NCI-H1092 treated with DMSO at 0.1 percent for 48 hours (cell line): ENCODE measurements around the gene ARRB1.
"Not testable (repeated sequence)": the region's sequence is repeated elsewhere in the genome, so short reads cannot be mapped to it uniquely, and the experiment has no call there.

ENCODE experiments used
- DNase-seq: peaks from one replicate; lab custom pipeline; 2025; lab: John Stamatoyannopoulos, UW

The ARRB1 gene

DNA sequence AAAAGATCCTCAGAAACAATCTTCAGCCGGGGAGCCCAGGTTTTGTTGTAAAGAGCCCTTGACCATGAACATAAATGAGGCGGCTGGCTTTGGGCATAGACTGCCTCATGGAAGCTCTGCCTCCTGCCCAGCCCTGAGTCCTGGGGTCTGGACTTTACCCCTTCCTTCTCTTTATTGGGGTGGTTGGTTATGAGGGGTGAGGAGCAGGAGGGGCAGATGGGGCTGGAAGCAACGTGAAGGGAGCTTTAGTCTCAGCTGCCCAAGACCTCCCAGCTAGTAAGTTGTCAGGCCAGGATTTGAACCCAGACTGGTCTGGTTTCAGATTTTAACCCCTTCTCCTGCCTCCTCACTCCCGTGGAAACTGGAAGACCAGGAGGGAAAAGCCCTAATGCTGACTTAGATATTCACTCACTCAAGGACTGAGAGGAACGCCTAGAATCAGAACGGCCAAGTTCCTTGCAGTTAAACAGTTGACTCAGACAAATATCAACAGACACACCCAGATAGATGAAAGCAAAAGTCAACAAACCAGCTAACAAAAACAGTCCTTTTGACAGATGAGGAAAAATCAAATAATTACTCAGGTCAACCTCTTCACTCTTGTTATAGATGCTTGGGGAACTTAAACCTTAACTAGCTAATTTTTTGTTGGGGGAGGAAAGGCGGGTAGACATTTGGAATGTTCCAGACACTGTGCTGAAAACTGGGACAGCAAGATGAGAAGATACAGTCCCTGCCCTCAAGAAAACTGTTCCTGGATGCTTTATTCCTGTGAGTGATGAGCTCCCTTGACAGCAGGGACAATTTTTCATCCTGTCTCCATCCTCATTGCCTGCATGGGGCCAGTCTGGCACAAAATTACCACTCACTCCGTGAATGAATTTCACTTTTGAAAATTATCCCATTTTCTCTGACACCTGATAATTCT is 20.8 kb upstream of the ARRB1 start:
- no peak for DNase-seq

DNA sequence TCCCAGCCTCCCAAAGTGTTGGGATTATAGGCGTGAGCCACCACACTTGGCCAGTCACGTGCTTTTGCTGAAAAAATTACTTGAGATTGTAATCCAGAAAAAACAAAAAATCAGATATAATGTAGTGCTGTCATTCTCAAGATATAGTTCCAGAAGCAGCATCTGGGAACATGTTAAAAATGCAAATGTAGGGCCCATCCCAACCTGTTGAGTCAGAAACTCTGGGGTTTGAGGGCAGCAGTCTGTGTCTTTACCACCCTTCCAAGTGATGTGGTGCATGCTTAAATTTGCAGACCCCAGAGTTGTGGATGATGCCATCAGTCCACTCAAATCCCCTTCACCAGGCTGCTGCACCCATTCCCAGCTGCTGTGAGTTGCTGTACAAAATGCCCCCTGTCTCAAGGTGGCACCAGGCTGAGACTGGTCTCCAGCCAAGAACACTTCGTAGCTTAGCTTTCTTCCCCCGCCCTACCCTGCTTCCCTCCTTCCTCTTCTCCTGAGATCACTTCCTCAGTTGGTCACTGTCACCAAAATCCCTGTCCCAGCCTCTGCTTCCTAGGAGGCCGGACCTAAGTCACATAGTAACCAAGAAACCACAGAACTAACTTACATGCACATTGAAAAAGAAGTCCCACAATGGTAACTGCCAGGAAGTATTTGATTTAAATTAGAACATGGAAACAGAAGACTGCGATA is 18.2 kb upstream of the ARRB1 start:
- no peak for DNase-seq

DNA sequence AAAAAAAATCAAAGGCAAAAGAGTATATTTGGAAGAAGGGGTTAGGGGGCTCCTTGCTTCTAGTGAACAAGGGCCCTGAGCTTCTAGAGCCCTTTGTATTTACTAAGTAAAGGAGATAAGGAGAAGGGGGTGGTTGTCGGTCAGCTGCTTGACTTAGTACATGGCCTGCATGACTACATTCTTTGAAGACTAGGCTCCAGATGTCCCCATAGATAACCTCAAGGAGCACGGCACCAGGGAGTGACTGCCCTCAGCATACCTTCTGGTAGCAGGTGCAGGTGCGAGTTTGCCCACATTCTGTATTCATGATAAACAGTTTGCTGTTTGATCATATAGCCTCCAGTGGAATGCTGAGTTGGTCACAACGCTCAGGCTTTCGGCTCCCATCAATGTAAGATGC is 15.4 kb upstream of the ARRB1 start:
- DNase-seq, result not testable (repeated sequence)

DNA sequence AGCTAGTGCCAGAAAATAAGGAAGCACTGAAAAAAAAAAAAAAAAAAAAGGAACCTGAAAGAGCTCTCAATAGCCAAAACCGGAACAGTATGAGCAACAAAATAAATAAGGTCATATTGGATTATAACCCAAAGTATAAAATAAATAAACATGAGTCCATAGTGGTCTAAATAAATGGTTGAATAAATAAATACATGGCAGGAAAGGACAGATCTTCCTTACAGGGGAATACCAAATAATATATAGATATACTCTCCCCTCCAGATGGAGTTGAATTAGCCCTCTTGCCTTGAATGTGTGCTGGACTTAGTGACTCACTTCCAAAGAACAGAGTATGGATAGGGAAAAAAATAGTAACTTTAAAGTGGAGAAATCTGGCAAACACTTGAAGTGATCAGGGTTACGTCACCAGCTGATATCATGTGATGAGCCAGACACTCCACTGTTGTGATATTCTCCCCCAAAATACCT is 14.3 kb upstream of the ARRB1 start:
- DNase-seq, result no peak

DNA sequence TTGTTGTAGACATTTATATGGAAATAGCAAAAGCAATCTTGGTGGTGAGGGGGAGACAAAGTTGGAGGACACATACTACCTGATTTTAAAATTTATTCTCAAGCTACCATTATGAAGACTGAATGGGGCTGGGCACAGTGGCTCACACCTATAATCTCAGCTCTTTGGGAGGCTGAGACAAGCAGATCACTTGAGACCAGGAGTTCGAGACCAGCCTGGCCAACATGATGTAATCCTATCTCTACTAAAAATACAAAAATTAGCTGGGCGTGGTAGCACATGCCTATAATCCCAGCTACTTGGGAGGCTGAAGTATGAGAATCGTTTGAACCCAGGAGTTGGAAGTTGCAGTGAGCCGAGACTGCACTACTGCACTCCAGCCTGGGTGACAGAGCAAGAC is 10.8 kb upstream of the ARRB1 start:
- DNase-seq, result not testable (repeated sequence)

DNA sequence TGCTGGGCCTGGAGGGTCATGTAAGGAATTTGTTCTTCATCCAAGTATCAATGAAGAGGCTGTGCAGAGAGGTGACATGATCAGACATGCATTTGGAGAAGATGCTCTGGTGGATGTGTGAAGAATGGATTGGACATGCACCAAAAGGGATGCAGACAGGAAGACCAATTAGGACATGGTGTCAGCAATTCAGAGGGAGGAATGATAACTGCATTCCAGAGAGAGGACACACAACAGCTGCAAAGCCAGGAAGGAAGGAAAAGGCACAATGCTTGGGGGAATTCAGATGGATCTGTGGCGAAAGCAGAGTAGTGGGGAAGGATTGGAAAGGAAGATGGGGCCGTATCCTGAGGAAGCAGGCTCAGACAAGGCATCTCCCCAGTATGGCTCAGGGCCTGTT is 5.2 kb upstream of the ARRB1 start:
- DNase-seq, result no peak

DNA sequence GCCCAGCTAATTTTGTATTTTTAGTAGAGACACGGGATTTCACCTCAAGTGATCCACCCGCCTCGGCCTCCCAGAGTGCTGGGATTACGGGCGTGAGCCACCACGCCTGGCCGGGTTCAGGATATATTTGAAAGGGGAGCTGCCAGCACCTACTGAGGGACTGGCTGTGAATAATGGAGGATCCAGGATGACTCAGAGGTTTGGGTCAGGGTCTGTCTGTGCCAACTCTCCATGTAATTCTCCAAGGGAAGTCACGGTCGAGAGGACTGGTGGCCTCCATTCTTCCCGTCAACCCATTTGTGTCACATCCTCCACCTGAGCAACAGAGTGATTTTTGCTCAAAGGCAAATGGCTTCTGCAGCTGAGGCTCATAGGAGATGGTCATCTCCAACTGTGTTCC is 3.6 kb upstream of the ARRB1 start:
- no peak for DNase-seq

DNA sequence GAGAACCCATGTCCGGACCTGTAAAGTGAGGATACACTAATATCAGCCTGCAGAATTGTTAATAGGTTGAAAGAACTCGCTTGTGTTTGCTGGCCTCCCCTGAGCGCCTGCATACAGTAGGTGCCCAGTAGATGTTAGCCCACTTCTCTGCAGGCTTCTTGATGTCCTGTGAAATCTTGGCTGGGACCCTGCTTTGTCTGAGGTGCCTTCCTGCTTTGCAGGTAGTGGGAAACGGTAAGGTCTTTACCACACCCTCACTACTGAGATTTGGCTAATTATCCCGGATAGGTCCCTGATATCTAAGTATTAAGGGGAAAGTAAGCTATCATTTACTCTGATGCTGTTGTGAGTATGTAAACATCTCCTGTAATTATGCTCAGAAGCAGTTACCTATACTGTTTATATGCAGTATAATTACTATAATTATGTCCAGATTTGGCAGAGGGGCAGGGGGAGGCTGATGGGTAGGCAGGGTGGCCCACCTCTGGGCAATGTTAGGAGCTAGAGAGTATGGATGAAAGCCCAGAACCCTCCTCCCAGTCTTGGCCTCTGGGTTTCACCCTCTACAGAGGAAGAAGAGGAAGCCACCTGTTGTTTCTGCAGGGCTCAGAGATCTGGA is 1.2 kb upstream of the ARRB1 start:
- no peak for DNase-seq

DNA sequence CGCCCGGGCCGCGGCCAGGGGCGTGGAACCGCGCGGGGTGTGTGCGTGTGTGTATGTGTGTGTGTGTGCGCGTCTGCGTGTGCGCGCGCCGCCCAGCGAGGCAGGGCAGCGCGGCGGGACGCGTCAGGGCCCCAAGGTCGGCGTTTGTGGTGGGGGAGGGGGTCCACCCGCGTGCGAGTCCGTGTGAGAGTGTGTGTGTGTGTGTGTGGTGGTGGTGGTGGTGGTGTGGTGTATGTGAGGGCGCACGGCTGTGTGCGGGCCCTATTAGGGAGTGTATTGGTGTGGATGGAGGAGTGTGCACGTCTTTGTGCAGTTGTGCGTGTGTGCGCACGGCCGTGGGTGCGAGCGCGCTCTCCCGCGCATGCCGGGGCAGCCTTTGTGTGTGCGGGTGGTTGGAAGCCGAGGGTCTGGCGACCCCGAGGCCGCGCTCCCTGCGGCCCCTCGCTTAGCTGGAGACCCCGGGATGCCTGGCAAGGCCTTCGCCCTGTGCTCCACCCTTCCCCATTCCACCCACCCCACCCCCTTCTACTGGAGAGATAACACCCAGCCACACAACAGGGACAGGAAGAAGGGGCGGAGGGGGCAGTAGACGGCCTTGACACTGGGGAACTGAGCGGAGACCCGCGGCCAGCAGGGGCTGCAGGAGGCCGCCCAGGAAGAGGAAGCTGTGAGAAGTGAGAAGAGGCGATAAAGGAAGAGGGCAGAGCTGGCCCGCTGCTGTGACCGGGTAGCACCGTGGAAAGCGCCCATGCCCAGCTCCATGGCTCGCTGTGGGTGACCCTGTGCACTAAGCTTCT is 528 bp upstream of the ARRB1 start:
- DNase-seq, result peak; percentile 58

DNA sequence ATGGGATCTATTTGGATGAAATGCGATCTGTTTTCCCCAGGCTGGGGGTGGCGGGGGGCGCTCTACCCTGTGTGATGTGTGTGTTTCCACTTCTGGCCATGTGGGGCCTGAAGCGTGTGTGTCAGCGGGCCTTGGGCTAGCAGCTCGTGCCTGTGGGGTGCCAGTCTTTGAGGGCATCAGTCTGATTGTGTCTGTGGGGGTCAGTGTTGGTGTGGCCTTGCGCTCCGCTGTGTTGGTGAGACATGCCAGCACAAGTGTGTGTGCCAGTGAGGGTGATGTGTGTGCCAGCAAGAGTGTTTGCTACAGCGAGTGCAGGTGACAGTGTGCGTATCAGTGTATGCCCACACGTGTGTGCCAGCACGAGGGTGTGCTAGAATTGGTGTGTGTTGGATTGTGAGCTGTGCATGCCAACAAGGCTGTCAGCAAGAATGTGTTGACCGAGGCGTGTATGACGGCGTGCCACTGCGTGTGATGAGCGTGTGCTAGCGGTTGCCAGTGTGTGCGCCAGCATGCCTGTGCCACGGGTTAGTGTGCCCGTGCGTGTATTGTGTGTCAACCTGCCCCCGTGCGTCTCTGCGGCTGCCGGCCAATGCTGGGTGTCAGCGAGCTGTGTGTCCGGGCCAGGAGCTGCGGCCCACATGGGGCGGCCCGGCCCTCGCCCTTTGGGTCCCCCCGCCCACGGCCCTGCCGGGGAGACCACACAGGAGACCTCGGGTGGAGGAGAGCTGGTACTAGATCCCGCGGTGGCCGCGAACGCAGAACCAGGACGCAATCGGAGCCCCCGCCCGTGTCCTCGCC is 519 bp downstream of the ARRB1 start:
- DNase-seq, result peak; percentile 32

DNA sequence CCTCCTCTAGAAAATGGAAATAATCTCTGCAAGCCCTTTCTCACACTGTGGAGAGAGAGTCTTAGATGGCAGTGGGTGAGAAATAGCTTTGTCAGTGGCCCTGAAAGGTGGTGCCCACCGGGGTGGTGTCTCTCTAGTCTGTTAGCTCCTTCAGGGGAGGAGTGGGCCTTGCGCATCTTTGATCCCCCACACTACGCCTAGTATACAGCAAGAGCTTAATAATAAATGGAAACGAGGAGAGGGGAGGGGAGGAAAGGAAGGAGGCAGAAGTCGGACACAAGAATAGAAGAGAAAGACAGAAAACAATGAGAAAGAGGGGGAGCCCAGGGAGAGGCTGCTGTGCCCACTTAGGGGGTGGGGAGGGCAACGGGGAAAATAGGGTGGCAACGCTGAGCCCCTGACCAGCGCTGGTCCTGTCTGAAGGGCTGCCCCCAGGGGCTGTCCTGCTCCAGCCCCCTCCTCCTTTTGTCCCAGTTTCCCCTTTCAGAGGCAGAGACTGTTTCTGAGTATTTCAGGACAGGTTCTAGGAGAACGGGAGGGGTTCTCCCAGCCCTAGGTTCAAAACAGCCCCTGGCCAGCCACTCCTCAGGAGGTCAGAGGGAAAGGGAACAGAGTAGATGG is 1.2 kb downstream of the ARRB1 start:
- no peak for DNase-seq

DNA sequence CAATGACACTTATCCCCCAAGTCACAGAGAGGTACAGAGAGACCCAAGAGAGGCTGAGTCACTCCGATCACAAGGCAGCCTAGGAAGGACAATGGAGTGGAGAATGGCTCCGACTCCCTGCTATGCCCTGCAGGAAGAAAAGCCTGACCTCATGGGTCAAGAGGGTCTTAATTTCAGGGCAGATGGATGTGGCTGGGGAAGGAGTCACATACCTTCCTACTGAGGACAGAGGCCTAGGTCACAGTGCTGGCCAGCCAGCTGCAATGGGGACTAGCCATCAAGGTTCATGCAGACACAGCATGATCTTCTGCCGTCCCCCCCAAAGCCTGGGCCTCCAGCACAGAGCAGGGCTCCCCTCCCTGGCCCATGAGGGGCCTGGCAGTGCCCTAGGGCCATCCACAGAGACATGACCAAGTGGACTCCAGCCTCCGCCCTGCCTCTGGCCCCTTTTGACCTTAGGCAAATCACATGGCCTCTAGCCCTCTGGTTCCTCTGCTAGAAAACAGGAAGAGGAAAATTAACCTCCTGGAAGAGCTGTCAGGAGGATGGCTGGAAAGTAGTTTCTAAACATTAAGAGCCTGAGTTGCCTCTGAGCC is 1.8 kb downstream of the ARRB1 start:
- no peak for DNase-seq

DNA sequence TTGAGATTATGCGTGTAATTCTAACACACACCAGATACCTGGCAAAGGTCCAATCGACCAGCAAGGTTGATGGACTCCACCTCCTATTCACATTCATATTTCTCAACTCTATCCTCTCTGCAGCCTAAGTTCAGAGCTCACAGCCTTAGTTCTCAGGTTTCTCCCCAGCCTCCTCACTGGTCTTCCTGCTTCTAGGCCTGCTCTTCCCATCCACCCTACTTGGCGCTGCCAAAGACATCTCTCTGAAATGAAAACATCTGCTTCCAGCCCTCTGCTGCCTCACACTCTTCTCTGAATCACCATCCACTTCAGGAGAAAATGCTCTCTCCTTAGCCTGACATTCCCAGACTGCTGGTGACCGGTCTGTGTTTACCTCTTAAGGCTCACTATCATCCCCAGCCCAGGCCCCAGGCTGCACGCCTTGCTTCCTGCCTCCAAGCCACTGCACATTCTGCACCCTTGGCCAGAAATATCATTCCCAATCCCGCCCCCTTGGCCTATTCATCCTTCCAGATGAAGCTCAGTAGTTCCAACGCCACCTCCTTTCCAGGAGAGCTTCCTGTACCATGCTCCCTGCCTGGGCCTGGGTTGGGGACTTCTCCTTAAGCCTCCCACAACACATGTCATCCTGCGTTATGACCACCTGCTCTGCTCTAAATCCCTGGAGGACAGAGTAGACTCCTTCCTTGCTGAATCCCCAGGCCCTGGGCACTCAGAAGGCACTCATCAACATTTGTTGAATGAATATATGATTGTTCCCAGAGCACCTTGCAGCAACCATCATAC is 3.5 kb downstream of the ARRB1 start:
- no peak for DNase-seq

DNA sequence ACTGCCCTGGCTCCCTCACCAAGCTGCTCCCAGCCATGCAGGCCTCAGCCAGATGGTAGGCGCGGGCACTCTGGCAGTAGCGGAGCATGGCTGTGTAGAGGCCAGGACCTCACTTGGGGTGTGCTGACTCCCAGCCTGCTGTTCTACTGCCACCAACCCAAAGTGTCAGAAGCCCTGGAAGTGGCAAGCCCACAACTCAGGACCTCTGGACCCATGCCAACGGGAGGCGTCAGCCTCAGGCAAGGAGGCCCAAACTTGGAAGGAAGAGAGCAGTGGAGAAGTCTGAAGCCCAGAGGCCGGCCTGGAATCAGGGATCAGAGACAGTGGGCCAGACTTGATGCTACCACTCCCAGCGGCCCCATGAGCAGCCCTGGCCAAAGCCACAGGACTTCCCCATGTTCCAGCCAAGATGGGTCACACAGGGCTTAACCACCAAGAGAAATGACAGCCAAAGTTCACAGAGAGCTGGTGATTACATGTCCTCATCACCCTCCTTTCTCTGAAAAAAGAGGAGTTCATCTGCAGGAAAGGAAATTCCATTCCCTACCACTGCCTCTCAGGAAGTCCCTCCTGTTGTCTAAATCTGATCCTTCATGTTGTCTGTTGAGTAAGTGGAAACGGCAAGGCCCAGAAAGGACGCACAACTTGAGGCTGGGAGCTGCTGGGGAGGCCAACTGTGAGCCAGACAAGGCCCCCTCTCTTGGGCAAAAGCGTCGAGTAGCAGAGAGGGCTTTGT is 4.4 kb downstream of the ARRB1 start:
- DNase-seq, result no peak

DNA sequence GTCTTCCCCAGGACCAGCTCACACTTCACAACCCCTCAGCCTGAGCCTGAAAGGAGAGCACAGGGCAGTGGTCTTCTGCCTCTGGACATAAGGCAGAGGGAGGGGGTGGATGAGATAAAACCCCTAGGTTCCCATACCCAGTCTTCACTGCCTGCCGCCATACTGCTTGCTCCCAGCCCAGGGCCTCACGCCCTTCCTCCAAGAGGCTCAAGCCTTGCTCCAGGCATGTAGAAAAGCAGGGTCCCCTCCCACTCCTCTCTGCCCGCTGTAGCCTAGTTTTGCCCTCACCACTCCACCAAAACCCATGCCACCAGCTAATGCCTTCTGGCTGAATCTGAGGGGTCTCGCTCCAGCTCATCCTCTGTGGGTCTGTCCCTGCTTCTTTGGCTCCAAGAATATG is 5.2 kb downstream of the ARRB1 start:
- DNase-seq, result no peak

DNA sequence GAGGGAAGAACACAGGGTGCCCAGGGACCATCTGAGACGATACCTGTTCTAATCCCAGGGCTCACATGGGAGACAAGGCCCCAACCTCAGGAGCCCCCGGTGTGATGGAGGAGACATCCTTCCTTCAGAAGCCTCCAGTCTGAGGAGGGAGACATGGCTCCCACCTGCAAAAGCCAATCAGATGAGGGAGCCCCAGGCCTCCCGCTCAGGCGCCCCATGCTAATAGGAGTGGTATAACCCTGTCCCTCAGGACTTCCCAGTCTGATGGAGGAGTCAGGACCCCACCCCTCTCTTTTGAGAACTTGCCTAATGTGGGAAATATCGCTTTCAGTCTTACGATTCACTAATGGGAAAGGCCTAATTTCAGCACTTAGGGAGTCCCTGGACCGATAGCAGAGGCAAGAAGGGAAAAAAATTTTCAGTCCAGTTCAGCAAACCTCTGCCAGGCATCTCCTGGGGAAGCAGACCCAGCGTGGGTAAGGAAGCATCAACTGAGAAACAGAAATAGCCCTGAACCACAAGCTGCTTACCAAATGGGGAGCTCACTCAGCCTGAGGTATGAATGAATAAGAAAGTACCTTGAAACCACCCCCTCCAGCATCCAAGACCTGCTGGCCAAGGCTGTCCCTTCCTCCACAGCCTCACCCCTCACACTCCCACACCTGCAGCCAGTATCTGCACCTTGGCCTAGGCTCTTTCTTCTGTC is 5.9 kb downstream of the ARRB1 start:
- DNase-seq, result no peak

DNA sequence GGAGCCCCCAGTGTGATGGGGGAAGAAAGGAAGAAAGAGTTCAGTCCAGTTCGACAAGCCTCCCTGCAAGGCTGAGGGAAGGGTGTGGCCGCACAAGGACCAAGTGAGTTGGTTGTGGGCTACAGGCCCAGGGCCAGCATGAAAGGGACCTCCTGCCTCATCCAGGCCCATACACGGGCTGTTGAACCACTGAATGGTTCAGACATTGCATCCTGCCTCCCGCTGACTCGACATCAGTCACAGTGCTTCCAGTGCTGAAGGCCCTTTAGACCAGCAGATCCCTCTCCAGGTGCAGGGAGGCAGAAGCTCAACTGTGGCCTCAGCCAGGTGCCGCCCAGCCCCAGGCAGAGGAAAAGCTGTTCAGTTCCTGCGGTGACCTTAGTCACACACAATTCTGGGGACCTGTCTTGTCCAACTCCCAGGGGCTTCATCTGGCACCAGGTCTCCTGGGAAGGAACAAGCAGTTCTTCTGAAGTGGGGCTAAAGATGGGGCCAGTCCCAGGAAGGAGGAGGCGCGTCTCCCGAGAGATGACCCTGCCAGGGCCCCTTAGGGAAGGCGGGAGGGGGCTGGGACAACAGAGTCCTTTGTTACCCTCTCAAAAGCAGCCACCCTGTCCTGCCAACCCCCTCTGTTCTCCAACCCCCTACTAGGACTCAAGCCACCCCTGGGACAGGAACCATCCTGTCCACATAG is 6.6 kb downstream of the ARRB1 start:
- DNase-seq, result no peak

DNA sequence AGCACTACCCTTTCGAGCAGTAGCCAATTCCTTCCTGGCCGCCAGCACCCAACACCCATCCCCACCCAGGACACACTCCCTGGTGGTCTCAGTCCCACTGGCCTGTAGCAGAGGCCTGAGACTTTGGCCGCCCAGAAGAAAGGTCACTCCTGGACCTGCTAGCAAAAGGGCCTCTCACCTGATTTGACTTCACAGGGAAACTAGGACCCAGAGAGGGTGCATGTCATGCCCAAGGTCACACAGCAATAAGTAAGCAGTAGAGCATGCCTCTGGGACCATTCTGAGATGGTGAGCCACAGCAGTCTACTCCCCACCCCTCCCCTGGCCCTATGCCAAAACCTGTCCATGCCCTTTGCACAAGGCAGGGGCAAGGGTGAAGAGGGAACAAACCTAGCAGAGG is 7.3 kb downstream of the ARRB1 start:
- no peak for DNase-seq
